ENCODE results near the gene CEP128.

Gene CEP128

GRCh38 chr14:80902608-80903007 is 38.9 kb downstream of the CEP128 start:
- no peak overlapping the region for H3K4me3 ChIP-seq (ENCODE audit: low read depth, low read length)
- no peak for TF ChIP-seq CTCF (IDR thresholded peaks at IDR 0.05; ENCODE audit: low read depth, low read length)

- H3K4me3 ChIP-seq (ENCODE audit: low read depth, low read length) = no peak overlapping the region
- TF ChIP-seq CTCF (IDR thresholded peaks at IDR 0.05; ENCODE audit: low read depth, low read length) = no peak
Observed at GRCh38 chr14:80901822-80902221, 39.7 kb downstream of the CEP128 start.

- TF ChIP-seq CTCF (IDR thresholded peaks at IDR 0.05; ENCODE audit: low read depth, low read length) = no peak
Observed at GRCh38 chr14:80901260-80901659, 40.3 kb downstream of the CEP128 start.

GRCh38 chr14:80872645-80873044 is 68.9 kb downstream of the CEP128 start:
- no peak for TF ChIP-seq CTCF (IDR thresholded peaks at IDR 0.05; ENCODE audit: low read depth, low read length)
- H3K4me3 ChIP-seq (ENCODE audit: low read depth, low read length) = no peak overlapping the region

More at GRCh38 chr14:80901260-80901659, 40.3 kb downstream of the CEP128 start:
- no peak overlapping the region for H3K4me3 ChIP-seq (ENCODE audit: low read depth, low read length)

- TF ChIP-seq CTCF (IDR thresholded peaks at IDR 0.05; ENCODE audit: low read depth, low read length) = no peak
- H3K4me3 ChIP-seq (ENCODE audit: low read depth, low read length) = no peak overlapping the region
Observed at GRCh38 chr14:80868260-80868659, 73.3 kb downstream of the CEP128 start.

GRCh38 chr14:80867798-80868197 is 73.7 kb downstream of the CEP128 start:
- no peak for TF ChIP-seq CTCF (IDR thresholded peaks at IDR 0.05; ENCODE audit: low read depth, low read length)
- H3K4me3 ChIP-seq (ENCODE audit: low read depth, low read length) = no peak overlapping the region

- H3K4me3 ChIP-seq (ENCODE audit: low read depth, low read length) = no peak overlapping the region
- TF ChIP-seq CTCF (IDR thresholded peaks at IDR 0.05; ENCODE audit: low read depth, low read length) = no peak
Observed at GRCh38 chr14:80867091-80867490, 74.4 kb downstream of the CEP128 start.
